Naive thymus-derived CD4-positive, alpha-beta T cell (primary cell): ENCODE data around the gene CD8B. TPM values are rescaled to one million over a fixed set of nuclear protein-coding genes. Genes with fewer than 3 reads are reported as not detected.

Source experiments
- ATAC-seq: fragments of 150-1000 bp; cut with Tn5 transposase; 2 replicates; pipeline ENCODE4 v1.10.0; 2021; ENCODE audit warnings: mild to moderate bottlenecking, moderate library complexity
- CTCF ChIA-PET: fragments of 350-600 bp; sonication (Branson Sonifier 250); formaldehyde crosslinking; loops from one replicate; lab custom pipeline; 2021; ENCODE audit warnings: antibody characterized with exemption; lab: Charles Lee
- POLR2A ChIA-PET: fragments of 350-600 bp; sonication (Branson Sonifier 250); formaldehyde crosslinking; loops from one replicate; lab custom pipeline; 2021; ENCODE audit warnings: antibody characterized with exemption, inconsistent platforms; lab: Charles Lee
- DNase-seq, 9 donors: peaks; one replicate each; pipeline versions ENCODE4 v3.0.0 to v3.0.0-alpha.2; 2020 to 2022; ENCODE audit warnings: mixed read lengths in 1 of 9
- H3K27ac ChIP-seq: one replicate; pipeline ENCODE4 v1.7.0; 2013; ENCODE audit warnings: mild to moderate bottlenecking, low read depth, low read length, moderate library complexity
- H3K27me3 ChIP-seq, 2 donors: one replicate each; pipeline ENCODE4 v1.7.0; 2013; ENCODE audit warnings: low read length in 2 of 2, mild to moderate bottlenecking in 2 of 2, moderate library complexity in 2 of 2; ENCODE audit not compliant: control insufficient read depth in 2 of 2, insufficient read depth in 2 of 2
- H3K36me3 ChIP-seq, 3 experiments: 1 replicate in 2 of 3; 2 replicates in 1 of 3; pipeline ENCODE4 v1.7.0; 2013; ENCODE audit warnings: low read length in 3 of 3, mild to moderate bottlenecking in 3 of 3, moderate library complexity in 1 of 3; ENCODE audit not compliant: insufficient read depth in 3 of 3, control insufficient read depth in 2 of 3
- H3K4me1 ChIP-seq, 2 donors: one replicate each; pipeline ENCODE4 v1.7.0; 2013; ENCODE audit warnings: low read length in 2 of 2, mild to moderate bottlenecking in 2 of 2, moderate library complexity in 1 of 2; ENCODE audit not compliant: control insufficient read depth in 2 of 2, insufficient read depth in 2 of 2
- H3K4me3 ChIP-seq: 2 replicates; pipeline ENCODE4 v1.7.0; 2013; ENCODE audit warnings: mild to moderate bottlenecking, low read length
- H3K9me3 ChIP-seq, 3 experiments: 1 replicate in 2 of 3; 2 replicates in 1 of 3; pipeline ENCODE4 v1.7.0; 2013; ENCODE audit warnings: low read length in 3 of 3; ENCODE audit not compliant: control insufficient read depth in 2 of 3
- H3K27ac Mint-ChIP-seq, 9 donors: one replicate each; pipeline ENCODE4 v1.8.0; 2020 to 2022; ENCODE audit warnings: mixed read lengths in 9 of 9, mild to moderate bottlenecking in 8 of 9, moderate library complexity in 5 of 9, inconsistent platforms in 2 of 9
- H3K27me3 Mint-ChIP-seq, 5 donors: one replicate each; pipeline ENCODE4 v1.8.0; 2021 to 2022; ENCODE audit warnings: mixed read lengths in 5 of 5, mild to moderate bottlenecking in 1 of 5
- H3K36me3 Mint-ChIP-seq, 5 donors: one replicate each; pipeline ENCODE4 v1.8.0; 2020 to 2022; ENCODE audit warnings: mixed read lengths in 5 of 5, mild to moderate bottlenecking in 3 of 5, inconsistent platforms in 1 of 5
- H3K4me1 Mint-ChIP-seq, 7 donors: one replicate each; pipeline ENCODE4 v1.8.0; 2020 to 2022; ENCODE audit warnings: mixed read lengths in 7 of 7, mild to moderate bottlenecking in 3 of 7, inconsistent platforms in 1 of 7
- H3K4me3 Mint-ChIP-seq, 10 donors: one replicate each; pipeline ENCODE4 v1.8.0; 2020 to 2022; ENCODE audit warnings: mild to moderate bottlenecking in 10 of 10, mixed read lengths in 10 of 10, moderate library complexity in 6 of 10, inconsistent platforms in 2 of 10
- H3K9me3 Mint-ChIP-seq, 11 donors: one replicate each; pipeline ENCODE4 v1.8.0; 2020 to 2022; ENCODE audit warnings: mixed read lengths in 11 of 11, mild to moderate bottlenecking in 4 of 11, inconsistent platforms in 1 of 11, moderate library complexity in 1 of 11
- intact Hi-C, 2 donors: fragments of 100-400 bp; cut with micrococcal nuclease; formaldehyde crosslinking; loops; one replicate each; pipeline ENCODE4 v1.15.1; 2023
- polyA plus RNA-seq, 2 donors: library from polyadenylated mRNA; unstranded; fragments of 300-500 nt; fragmentation: Illumina TruSeq; gene quantifications; one replicate each; pipeline ENCODE4 v1.2.3, GENCODE V29; 2021
- total RNA-seq, 6 experiments: library from RNA in 5 of 6; stranded (reverse) in 5 of 6; gene quantifications; 1 replicate in 5 of 6; 2 replicates in 1 of 6; pipeline ENCODE4 v1.2.3 and lab custom pipeline; 2021 to 2026

CD8B gene
- total and polyA plus RNA-seq, 7 experiments from 2014 or later = 1.1 to 23.7 (median 2.4) TPM

DNA sequence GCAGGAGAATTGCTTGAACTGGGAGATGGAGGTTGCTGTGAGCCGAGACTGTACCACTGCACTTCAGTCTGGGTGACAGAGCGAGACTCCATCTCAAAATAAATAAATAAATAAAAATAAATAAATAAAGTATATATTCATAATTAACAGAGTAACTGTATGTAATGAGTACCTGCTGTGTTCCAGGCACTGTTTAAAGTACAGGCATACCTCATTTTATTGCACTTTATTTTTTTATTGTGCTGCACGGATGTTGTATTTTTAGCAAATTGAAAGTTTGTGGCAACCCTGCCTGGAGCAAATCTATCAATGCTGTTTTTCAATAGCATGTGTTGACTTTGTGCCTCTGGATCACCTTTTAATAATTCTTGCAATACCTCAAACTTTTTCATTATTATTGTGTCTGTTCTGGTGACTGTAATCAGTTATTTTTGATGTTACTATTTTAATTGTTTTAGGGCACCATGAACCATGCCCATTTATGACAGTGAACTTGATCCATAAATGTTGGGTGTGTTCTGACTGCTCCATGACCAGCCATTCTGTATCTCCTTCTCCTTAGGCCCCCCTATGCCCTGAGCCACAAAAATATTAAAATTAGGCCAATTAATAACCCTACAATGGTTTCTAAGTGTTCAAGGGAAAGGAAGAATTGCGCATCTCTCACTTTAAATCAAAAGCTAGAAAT lies 43.4 kb downstream of the CD8B start:
- peaks cover 0 to 14% (median 5%) of the 10 kb centered on the region in 11 donors for H3K9me3 Mint-ChIP-seq
- no peaks in the 10 kb centered on the region for H3K9me3 ChIP-seq
- H3K4me1 ChIP-seq = peaks cover 0 to 63% of the 10 kb centered on the region in 2 donors
- POLR2A ChIA-PET = no interaction called here
- no peaks in the 10 kb centered on the region for H3K27me3 ChIP-seq
- ATAC-seq (no peak), DNase-seq (no peak)
- H3K4me3 Mint-ChIP-seq = no peak overlapping the region
- H3K4me3 ChIP-seq = no peak overlapping the region
- no peaks in the 10 kb centered on the region for H3K36me3 ChIP-seq
- no peak overlapping the region for H3K27ac ChIP-seq
- H3K27me3 Mint-ChIP-seq = peaks cover 0 to 16% (median 10%) of the 10 kb centered on the region in 5 donors
- H3K4me1 Mint-ChIP-seq = peaks cover 0 to 8% (median 6%) of the 10 kb centered on the region in 7 donors
- no peaks in the 10 kb centered on the region for H3K36me3 Mint-ChIP-seq
- intact Hi-C loops = no loop called here
- H3K27ac Mint-ChIP-seq = no peak overlapping the region
- CTCF ChIA-PET = no interaction called here

DNA sequence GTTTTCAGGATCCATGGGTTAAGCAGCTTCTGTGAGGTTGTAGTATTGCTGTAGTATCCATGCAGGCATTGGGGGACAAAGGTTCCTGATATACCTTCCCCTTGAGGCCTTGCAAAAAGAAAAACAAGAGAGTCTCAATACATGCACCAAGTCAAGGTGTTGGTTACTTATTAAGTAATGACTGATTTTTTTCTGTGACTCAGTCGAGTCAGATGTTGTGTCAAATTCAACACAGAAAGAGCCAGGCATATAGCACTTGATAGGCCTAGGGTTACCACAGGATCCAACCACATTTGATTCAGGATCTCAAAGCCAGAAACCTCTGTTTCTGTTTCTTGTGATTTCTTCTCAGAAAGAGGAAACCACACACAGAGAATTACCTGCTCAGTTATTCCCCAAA lies 46.1 kb downstream of the CD8B start:
- H3K36me3 Mint-ChIP-seq = no peaks in the 10 kb centered on the region
- Histone ChIP-seq H3K4me3 (no peak overlapping the region), H3K36me3 (no peaks in the 10 kb centered on the region), H3K27me3 (no peaks in the 10 kb centered on the region), H3K27ac (no peak overlapping the region), H3K4me1 (peaks cover 0 to 67% of the 10 kb centered on the region in 2 donors), H3K9me3 (no peaks in the 10 kb centered on the region)
- H3K4me3 Mint-ChIP-seq = no peak overlapping the region
- peaks cover 0 to 8% (median 6%) of the 10 kb centered on the region in 7 donors for H3K4me1 Mint-ChIP-seq
- H3K9me3 Mint-ChIP-seq = no peaks in the 10 kb centered on the region
- no peak for DNase-seq
- H3K27ac Mint-ChIP-seq = peak overlapping the region in 1 of 9 donors; percentile 72
- ATAC-seq = no peak
- POLR2A ChIA-PET = no interaction called here
- intact Hi-C loops = no loop called here
- CTCF ChIA-PET = interaction anchor here (1.0 kb wide), 1 partner anchor 17 kb away, joined by 3 read pairs; no protein-coding TSS in a partner anchor
- peaks cover 17 to 34% (median 27%) of the 10 kb centered on the region in 5 donors for H3K27me3 Mint-ChIP-seq

DNA sequence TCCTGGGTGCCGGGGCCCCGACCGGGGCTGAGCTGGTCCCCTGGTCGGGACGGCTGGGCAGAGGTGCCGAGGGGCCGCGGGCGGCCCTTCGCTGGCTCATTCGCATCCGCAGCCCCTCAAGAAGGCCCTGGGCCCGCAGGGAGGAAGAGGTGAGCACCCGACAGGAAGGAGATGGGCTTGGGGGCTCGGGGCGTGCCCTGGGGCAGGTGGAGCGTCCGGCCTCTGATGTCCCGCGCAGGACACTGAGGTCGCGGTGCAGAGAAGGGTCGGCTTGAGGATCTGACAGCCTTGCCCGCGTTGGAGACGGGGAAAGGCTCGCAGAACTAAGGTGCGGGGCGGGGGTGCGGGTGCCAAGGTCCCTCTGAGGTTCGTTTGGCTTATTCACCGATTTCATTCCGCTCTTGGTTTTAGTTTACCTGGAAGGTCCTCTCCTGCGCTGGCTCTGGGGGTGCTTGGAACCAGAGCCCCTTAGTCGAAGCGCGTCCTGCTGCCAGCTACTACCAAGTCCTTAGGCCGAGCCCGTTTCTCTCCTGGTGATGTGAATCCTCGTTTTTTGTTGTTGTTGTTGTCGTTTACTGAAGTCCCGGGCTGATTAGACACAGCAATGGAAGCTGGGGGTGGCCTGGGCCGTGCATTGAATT lies 52.1 kb downstream of the CD8B start:
- Mint-ChIP-seq H3K4me1 (peaks cover 6 to 30% (median 21%) of the 10 kb centered on the region in 7 donors), H3K27ac (peak overlapping the region in 3 of 9 donors; percentile 39 to 57 (median 47)), H3K36me3 (no peaks in the 10 kb centered on the region), H3K27me3 (peaks cover 42 to 64% (median 45%) of the 10 kb centered on the region in 5 donors), H3K4me3 (peak overlapping the region; percentile 30 to 91 (median 74)), H3K9me3 (no peaks in the 10 kb centered on the region)
- POLR2A ChIA-PET = no interaction called here
- CTCF ChIA-PET = interaction anchor here (0.7 to 1.7 kb wide), 5 partner anchors 11 to 426 kb away, joined by 3 to 8 read pairs (median 4); no protein-coding TSS in a partner anchor
- Histone ChIP-seq H3K4me1 (peaks cover 17 to 47% of the 10 kb centered on the region in 2 donors), H3K27me3 (no peaks in the 10 kb centered on the region), H3K4me3 (peak overlapping the region; percentile 46), H3K9me3 (no peaks in the 10 kb centered on the region), H3K27ac (no peak overlapping the region), H3K36me3 (no peaks in the 10 kb centered on the region)
- ATAC-seq (no peak), DNase-seq (no peak)
- intact Hi-C loops = loop anchor here in 1 of 2 donors (2.0 kb wide), 2 partner anchors 17 to 45 kb away; no protein-coding TSS in a partner anchor

DNA sequence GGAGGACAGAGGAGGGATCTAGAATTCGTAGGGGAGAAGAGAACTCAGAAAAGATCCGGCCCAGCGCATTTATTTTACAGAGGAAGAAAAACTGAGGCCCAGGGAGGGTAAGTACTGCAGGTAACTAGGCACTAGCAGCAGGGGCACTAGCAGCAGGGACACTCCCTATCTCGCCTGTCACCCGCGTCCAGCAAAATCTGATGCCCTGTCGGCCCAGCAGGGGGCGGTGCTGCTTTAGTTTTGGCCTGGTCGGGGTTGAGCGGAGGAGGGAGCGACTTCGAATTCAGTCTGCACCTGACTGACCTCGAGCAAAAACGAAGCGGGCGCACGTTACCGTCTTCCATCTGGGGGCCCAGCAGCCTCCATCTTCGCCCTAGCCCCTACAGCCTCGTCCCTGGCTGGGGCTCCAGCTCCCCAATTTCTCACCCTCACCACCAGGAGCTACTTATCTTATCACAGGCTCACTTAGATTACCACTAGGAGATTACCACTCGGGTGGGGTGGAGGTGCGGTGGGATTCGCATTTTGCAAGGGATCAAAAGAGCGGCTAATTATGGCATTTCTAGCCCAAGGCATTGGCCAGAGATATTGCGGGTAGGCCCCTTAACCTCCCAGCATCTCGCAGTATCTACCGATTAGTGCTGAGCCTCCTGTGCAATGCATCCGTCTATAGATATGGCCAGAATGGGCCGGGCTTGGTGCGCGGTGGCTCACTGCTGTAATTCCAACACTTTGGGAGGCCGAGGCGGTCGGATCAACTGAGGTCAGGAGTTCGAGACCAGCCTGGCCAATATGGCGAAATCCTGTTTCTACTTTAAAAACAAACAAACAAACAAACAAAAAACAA lies 53.1 kb downstream of the CD8B start:
- Histone ChIP-seq H3K27ac (no peak overlapping the region), H3K36me3 (no peaks in the 10 kb centered on the region), H3K4me3 (peak overlapping the region; percentile 46), H3K27me3 (no peaks in the 10 kb centered on the region), H3K4me1 (peaks cover 17 to 42% of the 10 kb centered on the region in 2 donors), H3K9me3 (no peaks in the 10 kb centered on the region)
- no peaks in the 10 kb centered on the region for H3K9me3 Mint-ChIP-seq
- H3K27me3 Mint-ChIP-seq = peaks cover 39 to 64% (median 45%) of the 10 kb centered on the region in 5 donors
- intact Hi-C loops = loop anchor here (1.0 to 2.0 kb wide), 2 partner anchors 44 kb away; no protein-coding TSS in a partner anchor
- H3K4me1 Mint-ChIP-seq = peaks cover 6 to 30% (median 21%) of the 10 kb centered on the region in 7 donors
- ATAC-seq (peak; percentile 95), DNase-seq (peak; percentile 78 to 94 (median 88))
- H3K27ac Mint-ChIP-seq = peak overlapping the region in 1 of 9 donors; percentile 28
- POLR2A ChIA-PET = no interaction called here
- no peaks in the 10 kb centered on the region for H3K36me3 Mint-ChIP-seq
- CTCF ChIA-PET = interaction anchor here (0.6 to 1.7 kb wide), 5 partner anchors 10 to 425 kb away, joined by 3 to 8 read pairs (median 5); no protein-coding TSS in a partner anchor
- H3K4me3 Mint-ChIP-seq = peak overlapping the region; percentile 70 to 94 (median 88)

DNA sequence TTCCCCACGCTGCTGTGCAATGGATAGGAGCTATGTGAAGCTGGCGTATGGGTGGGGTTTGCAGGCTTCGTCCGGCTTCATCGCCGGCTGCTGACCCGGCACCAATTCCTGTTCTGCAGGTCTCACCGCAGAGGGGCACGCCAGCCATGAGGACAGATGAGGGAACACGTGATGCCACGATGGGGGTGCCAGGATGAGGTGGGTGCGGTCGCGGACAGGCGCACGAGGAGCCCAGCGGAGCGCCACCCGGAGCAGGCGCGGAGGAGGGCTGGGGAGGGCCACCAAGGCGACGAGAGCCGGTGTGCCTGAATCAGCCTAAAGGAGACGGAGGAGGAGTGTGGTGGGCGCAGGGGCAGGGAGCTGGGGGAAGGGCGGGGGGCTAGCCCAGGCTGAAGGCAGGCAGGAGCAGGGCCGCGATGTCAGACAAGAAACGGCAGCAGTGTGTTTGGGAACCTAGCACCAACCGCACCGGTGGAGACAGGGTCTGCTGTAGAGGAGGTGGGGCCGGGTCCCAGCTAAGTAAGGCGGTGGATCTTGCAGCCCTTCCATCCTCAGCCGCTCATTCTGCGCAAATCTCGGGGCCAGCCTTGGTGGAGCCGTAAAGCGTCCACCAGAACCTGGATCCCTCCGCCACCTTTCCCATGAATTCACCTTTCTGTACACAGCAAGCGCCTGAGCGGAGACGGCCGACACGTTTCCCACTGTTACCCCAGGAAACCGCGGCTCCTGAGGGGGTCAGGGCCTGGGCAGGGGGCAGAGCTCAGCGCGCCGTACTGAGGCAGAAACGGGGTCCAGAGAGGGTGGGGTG lies 54.0 kb downstream of the CD8B start:
- no peaks in the 10 kb centered on the region for H3K36me3 Mint-ChIP-seq

More for the DNA sequence above, 54.0 kb downstream of the CD8B start:
- no peaks in the 10 kb centered on the region for H3K27me3 ChIP-seq
- intact Hi-C loops = loop anchor here (1.0 to 2.0 kb wide), 2 partner anchors 43 kb away; no protein-coding TSS in a partner anchor
- H3K36me3 ChIP-seq = no peaks in the 10 kb centered on the region
- no peaks in the 10 kb centered on the region for H3K9me3 Mint-ChIP-seq
- H3K27ac ChIP-seq = no peak overlapping the region
- peaks cover 6 to 30% (median 21%) of the 10 kb centered on the region in 7 donors for H3K4me1 Mint-ChIP-seq
- no peaks in the 10 kb centered on the region for H3K9me3 ChIP-seq
- peaks cover 17 to 34% of the 10 kb centered on the region in 2 donors for H3K4me1 ChIP-seq
- H3K4me3 ChIP-seq = peak overlapping the region; percentile 46
- H3K4me3 Mint-ChIP-seq = peak overlapping the region; percentile 70 to 94 (median 88)
- ChIA-PET POLR2A (no interaction called here), CTCF (interaction anchor here (0.6 to 1.7 kb wide), 5 partner anchors 9 to 43 kb away, joined by 3 to 8 read pairs (median 5); no protein-coding TSS in a partner anchor)
- peaks cover 36 to 61% (median 42%) of the 10 kb centered on the region in 5 donors for H3K27me3 Mint-ChIP-seq
- DNase-seq = peak in 2 of 9 donors; percentile 18 to 50
- H3K27ac Mint-ChIP-seq = peak overlapping the region in 1 of 9 donors; percentile 1
- peak; percentile 47 for ATAC-seq
